A549 treated with AZD2906 at 1 μM for 4 hours (cell line): ENCODE results near the gene LCE1A. TPM values are rescaled to one million over a fixed set of nuclear protein-coding genes. Genes with fewer than 3 reads are reported as not detected.

Experiments
- total RNA-seq: library from RNA; stranded (reverse); fragments of 200-300 nt; extraction: Qiagen RNA extraction; gene quantifications from 5 replicates; pipeline ENCODE4 v1.2.3, GENCODE V29; 2022

Gene LCE1A
- not detected in 5 replicates for total RNA-seq

DNA sequence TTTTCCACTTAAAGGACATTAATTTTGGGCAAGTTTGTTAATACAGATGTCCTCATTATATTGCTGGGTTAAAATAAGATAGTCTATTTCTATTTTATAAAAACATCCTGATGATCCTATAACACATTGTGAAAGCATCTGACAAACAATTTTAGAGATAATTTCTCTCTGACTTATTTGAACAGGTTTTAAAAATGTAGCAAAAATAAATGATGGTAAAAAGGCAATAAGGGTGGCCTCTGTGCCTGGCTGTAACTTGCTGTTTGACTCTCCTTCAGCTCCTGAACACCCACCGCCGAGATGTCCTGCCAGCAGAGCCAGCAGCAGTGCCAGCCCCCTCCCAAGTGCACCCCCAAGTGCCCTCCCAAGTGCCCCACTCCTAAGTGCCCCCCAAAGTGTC lies at the start of gene LCE1A:
Gene LCE1A (plus strand): TSS at position 301 of the 400 bp plus-strand sequence. CDS start 0 bp downstream, at position 301.

DNA sequence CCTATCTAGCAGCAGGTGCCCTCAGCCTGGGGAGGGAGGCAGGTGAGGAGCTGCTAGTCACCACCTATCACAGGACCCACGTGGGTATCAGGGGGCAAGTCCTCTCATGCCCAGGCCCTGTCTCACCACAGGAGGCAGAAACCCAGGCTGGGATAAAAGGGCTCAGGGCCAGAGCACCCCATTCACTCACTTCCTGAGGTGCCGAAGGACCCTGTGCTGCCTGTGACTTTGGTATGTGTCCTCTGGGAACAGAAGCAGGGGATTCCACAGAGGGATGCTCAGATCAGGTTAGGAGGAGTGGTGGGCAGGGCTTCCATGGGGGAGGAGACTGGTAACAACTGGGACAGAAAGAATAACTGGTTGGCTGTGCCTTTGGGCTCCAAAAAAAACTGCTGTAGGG lies 41.2 kb upstream of the LCE1A start, which contains the start of gene LCE1E:
Gene LCE1E (plus strand): TSS at position 181 of the 400 bp plus-strand sequence. CDS start 1,043 bp downstream, outside the sequence.

GRCh38 chr1:152796421-152796820 lies 30.9 kb upstream of the LCE1A start, which contains the start of gene LCE1D:
TSS of gene LCE1D (plus strand) at chr1:152796721. CDS start at chr1:152797795, 1,074 bp downstream.

GRCh38 chr1:152806576-152806975 lies 20.7 kb upstream of the LCE1A start, which contains the start of gene LCE1C:
TSS of gene LCE1C (minus strand) at chr1:152806651. CDS start at chr1:152805478, 1,173 bp downstream.

DNA sequence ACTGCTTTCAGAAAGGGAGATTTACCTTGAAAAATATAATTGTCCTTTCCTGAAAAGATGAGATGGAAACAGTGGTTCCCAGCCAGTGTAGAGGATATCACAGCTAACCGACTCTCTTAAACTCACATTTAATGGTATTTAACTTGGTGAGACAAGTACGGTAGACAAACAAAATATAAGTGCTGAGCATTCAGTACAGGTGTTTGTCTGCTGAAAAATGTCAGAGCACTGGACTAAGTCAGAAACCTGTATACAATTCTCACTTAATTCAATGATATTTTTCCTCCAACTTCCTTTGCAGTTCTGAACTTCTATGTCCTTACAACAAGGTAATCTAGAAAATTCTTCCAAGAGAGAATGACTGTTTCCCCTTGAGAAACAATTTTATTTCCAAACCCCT lies 15.6 kb upstream of the LCE1A start, which contains the start of gene LCE1B:
Gene LCE1B (plus strand): TSS at position 301 of the 400 bp plus-strand sequence. CDS start 476 bp downstream, outside the sequence.

DNA sequence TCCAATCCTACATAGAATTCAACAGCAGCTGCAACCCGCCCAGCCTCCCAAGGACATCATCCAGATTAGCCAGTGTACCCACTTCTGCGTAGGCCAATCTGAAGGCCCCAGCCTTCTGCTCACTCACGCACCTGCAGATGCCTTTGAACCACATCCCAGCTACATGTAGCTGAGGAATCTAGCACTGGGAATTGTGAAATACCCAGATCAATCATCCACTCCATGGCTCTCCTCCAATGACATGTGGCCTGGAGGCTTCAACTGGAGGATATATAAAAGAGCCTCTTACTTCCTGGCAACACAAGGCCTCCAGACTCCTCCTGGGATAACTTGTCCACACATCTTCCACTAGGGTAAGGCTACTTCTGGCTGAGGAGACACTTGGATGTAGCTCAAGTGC lies 15.3 kb downstream of the LCE1A start, which contains the start of gene LCE6A:
Gene LCE6A (plus strand): TSS at position 301 of the 400 bp plus-strand sequence. CDS start 665 bp downstream, outside the sequence.

DNA sequence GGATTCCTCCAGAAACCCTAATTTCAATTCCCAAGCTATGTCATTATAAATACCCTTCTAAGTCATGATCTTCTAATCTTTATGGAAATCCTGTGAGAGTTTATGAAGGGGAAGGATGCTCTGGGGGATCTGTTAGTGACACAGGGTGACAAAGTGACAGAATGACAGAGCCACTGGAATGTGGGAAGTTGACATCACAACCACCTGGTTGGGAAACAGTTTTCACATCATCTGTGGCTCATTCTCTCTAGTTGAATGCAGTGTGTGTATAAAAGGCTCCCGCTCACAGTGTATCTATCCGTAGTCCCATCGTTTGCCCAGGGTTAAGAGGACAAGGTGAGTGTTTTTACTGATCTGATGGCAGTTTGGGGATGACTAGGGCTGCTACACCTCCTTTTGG lies 32.4 kb downstream of the LCE1A start, which contains the start of gene LCE7A:
Gene LCE7A (plus strand): TSS at position 301 of the 400 bp plus-strand sequence. CDS start 702 bp downstream, outside the sequence.

Other genes with a start within 250 kb of the LCE1A start
- 2.8 to 4.4 TPM (median 3.1 TPM) in 5 replicates for gene LCE3D, start 247.0 kb upstream of the LCE1A start, total RNA-seq
- not detected in 5 replicates for gene LCE3C, start 227.2 kb upstream of the LCE1A start, total RNA-seq
- not detected in 5 replicates for gene LCE3B, start 213.7 kb upstream of the LCE1A start, total RNA-seq
- not detected in 5 replicates for gene LCE3A, start 204.4 kb upstream of the LCE1A start, total RNA-seq
- not detected in 5 replicates for gene LCE2D, start 164.1 kb upstream of the LCE1A start, total RNA-seq
- gene LCE2C, start 152.2 kb upstream of the LCE1A start, total RNA-seq, result not detected in 5 replicates
- gene LCE2B, start 141.3 kb upstream of the LCE1A start, total RNA-seq, result not detected in 5 replicates
- not detected in 5 replicates for gene LCE2A, start 129.1 kb upstream of the LCE1A start, total RNA-seq
- gene LCE4A, start 119.3 kb upstream of the LCE1A start, total RNA-seq, result not detected in 5 replicates
- not detected in 5 replicates for gene KPRP, start 69.4 kb upstream of the LCE1A start, total RNA-seq
- not detected in 5 replicates for gene LCE1F, start 52.3 kb upstream of the LCE1A start, total RNA-seq
- 0.32 TPM in 1 of 5 replicates, not detected in the others for gene LCE1E, start 41.2 kb upstream of the LCE1A start, total RNA-seq
- not detected in 5 replicates for gene LCE1D, start 30.8 kb upstream of the LCE1A start, total RNA-seq
- 0.22 TPM in 1 of 5 replicates, not detected in the others for gene LCE1C, start 20.8 kb upstream of the LCE1A start, total RNA-seq
- 0.06 to 0.10 TPM (median 0.08 TPM) in 3 of 5 replicates, not detected in the others for gene LCE1B, start 15.5 kb upstream of the LCE1A start, total RNA-seq
- gene LCE6A, start 15.4 kb downstream of the LCE1A start, total RNA-seq, result not detected in 5 replicates
- not detected in 5 replicates for gene LCE7A, start 32.5 kb downstream of the LCE1A start, total RNA-seq
- gene SMCP, start 50.8 kb downstream of the LCE1A start, total RNA-seq, result not detected in 5 replicates
- 0.06 to 0.18 TPM (median 0.11 TPM) in 4 of 5 replicates, not detected in the other for gene IVL, start 81.1 kb downstream of the LCE1A start, total RNA-seq
- gene SPRR5, start 119.7 kb downstream of the LCE1A start, total RNA-seq, result not detected in 5 replicates
- not detected in 5 replicates for gene SPRR4, start 143.2 kb downstream of the LCE1A start, total RNA-seq
- not detected in 5 replicates for gene SPRR1A, start 156.6 kb downstream of the LCE1A start, total RNA-seq
- gene SPRR3, start 174.3 kb downstream of the LCE1A start, total RNA-seq, result not detected in 5 replicates
- not detected in 5 replicates for gene SPRR1B, start 203.7 kb downstream of the LCE1A start, total RNA-seq
- not detected in 5 replicates for gene SPRR2D, start 213.6 kb downstream of the LCE1A start, total RNA-seq
- gene SPRR2A, start 230.0 kb downstream of the LCE1A start, total RNA-seq, result not detected in 5 replicates
- gene SPRR2B, start 244.1 kb downstream of the LCE1A start, total RNA-seq, result not detected in 5 replicates